ENCODE measurements around the gene C9orf85.

DNA sequence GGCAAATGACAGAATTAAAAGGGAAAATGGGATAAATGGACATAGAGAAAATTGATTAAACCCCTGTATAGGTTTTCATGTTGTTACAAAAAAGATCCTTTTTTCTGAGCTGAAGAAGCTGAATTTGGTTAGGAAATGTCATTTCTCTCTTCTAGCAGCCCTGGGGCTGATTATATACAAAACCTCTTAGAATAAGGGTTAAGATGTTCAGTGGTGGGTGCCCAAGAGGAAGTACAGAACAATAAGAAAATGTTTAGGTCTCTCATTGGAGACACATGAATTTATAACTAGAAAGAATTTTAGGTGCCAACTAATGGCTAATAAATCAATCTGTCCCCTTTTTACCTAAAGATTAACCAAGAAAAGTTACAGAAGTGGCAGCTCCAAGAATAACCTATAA lies 14.7 kb upstream of the C9orf85 start:
- TF ChIP-seq, protein P1, sequence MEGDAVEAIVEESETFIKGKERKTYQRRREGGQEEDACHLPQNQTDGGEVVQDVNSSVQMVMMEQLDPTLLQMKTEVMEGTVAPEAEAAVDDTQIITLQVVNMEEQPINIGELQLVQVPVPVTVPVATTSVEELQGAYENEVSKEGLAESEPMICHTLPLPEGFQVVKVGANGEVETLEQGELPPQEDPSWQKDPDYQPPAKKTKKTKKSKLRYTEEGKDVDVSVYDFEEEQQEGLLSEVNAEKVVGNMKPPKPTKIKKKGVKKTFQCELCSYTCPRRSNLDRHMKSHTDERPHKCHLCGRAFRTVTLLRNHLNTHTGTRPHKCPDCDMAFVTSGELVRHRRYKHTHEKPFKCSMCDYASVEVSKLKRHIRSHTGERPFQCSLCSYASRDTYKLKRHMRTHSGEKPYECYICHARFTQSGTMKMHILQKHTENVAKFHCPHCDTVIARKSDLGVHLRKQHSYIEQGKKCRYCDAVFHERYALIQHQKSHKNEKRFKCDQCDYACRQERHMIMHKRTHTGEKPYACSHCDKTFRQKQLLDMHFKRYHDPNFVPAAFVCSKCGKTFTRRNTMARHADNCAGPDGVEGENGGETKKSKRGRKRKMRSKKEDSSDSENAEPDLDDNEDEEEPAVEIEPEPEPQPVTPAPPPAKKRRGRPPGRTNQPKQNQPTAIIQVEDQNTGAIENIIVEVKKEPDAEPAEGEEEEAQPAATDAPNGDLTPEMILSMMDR (IDR thresholded peaks at IDR 0.05), result no peak
- no peak for TF ChIP-seq POLR2A (IDR thresholded peaks at IDR 0.05)

All from adrenal gland (tissue), 5 donors.